GM12872 (cell line): Measurements from ENCODE around the gene ALDH4A1.

Experiments
- TF ChIP-seq, protein P1 (sequence below): IDR thresholded peaks from 3 replicates; pipeline ENCODE4 v1.5.1; 2011; ENCODE audit warnings: low read depth, mild to moderate bottlenecking, low read length, moderate library complexity; ENCODE audit not compliant: insufficient read depth

ALDH4A1 gene

DNA sequence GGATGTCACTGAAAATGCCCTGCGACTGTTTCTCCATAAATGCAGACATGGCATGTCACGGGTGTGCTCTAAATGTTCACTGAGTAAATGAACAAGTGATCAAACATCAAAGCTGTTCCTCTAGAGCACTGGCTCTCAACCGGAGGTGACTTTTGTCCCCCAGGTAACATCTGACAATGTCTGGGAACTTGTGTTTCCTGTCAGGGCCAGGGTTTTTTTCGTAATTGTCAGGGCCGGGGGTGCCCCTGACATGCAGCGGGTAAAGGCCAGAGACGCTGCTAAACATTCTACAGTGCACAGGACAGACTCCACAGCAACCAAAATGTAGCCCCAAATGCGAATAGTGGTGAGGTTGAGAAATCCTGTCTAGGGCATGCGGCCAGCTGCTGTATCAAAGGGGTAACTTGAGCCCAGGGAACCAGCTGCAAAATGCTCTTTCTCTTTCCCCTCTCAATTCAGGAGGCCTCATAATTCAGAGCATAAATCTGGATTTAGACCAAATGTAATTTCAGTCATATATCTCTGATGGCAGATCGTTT is 2.0 kb downstream of the ALDH4A1 start:
- TF ChIP-seq, protein P1, sequence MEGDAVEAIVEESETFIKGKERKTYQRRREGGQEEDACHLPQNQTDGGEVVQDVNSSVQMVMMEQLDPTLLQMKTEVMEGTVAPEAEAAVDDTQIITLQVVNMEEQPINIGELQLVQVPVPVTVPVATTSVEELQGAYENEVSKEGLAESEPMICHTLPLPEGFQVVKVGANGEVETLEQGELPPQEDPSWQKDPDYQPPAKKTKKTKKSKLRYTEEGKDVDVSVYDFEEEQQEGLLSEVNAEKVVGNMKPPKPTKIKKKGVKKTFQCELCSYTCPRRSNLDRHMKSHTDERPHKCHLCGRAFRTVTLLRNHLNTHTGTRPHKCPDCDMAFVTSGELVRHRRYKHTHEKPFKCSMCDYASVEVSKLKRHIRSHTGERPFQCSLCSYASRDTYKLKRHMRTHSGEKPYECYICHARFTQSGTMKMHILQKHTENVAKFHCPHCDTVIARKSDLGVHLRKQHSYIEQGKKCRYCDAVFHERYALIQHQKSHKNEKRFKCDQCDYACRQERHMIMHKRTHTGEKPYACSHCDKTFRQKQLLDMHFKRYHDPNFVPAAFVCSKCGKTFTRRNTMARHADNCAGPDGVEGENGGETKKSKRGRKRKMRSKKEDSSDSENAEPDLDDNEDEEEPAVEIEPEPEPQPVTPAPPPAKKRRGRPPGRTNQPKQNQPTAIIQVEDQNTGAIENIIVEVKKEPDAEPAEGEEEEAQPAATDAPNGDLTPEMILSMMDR = no peak

DNA sequence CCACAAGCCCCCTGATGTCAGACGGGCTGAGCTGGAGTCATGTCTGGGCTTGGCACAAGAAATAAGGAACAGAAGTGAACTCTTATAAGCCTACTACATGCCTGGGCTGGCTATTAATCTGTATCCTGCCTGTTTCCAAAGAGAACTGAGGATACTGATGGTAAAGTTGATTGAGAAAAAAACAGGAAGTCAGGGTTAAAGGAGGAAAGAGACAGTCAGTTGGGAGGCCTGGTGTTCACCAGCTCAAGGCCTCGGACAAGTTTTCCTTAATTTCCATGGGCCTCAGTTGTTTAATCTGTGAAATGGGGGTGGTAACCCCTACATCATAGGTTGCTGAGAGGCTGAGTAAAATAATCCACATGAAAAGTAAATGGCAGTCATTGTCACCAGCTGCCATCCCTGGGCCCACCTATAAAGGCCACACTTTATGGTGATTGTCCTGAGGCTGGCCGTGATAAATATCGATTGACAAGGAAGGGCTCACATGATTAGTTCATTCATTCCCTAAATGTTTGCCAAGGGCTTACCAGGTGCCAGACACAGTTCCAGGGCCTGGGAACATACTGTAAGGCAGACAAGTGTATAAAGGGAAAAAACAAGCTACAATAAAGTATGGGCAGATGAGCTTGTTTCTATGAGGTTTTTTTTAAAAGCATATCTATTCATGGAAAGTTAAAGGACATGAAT is 2.8 kb downstream of the ALDH4A1 start:
- TF ChIP-seq, protein P1 = no peak

DNA sequence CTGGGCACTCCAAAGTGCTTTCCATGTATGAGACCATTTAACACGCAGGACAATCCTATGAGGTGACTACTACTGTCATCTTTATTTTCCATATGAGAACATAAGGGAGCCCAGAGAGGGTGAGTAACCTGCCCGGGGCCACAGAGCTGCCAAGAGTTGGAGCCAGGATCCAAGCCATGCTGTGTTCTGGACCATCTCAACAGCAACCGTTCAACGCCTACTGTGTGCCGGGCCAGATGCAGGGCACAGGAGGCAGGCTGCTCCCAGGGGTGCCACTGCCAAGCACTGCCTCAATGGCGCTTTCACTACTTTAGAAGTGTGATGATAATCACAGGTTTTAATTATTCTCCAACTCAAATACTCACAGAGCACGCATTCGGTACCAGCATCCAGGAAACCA is 3.8 kb downstream of the ALDH4A1 start:
- TF ChIP-seq, protein P1 = no peak

DNA sequence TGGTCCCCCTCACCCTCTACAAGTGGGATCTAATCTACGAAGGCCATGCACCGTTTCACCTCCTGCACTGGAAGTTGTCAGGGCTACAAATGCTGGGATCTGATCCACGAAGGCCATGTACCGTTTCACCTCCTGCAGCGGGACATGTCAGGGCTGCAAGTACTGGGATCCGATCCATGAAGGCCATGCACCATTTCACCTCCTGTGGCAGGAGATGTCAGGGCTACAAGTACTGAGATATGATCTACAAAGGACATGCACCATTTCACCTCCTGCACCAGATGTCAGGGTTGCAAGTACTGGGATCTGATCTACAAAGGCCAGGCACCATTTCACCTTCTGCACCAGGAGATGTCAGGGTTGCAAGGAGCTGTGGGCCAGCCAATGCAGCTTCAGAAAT is 7.0 kb downstream of the ALDH4A1 start:
- TF ChIP-seq, protein P1 = no peak

DNA sequence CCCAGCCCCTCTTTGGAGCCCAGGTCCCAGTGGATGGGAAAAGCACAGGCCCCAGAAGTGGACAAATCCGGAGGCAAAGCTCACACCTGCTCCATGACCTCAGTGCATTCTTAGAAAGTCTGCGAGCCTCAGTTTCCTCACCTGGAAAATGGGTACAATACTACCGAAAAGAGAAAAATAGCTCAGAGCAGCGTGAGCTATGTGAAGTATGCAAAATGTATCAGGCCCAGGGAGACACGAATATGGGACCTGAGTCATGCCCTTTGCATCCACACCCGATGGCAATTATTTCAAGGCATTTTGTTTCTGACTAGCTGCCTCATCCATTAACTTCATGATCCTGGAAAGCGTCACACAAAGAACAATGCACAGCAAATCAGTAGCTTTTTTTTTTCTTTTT is 9.2 kb downstream of the ALDH4A1 start:
- TF ChIP-seq, protein P1 = no peak

DNA sequence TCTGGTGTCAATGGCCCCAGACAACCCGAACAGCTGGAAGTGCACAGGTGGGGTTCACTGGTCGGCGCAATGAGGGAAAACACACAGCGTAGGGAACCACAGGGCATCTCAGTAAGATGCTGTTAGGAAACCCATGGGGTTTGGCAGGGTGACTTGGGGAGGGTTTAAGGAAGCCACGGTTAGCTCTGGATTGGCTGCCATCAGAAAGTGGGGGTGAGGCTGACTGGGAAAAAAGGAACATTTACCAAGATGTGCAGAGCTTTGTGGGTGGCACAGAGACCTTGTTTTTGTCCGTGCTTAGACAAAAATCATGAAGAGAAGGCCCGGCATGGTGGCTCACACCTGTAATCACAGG is 11.0 kb downstream of the ALDH4A1 start:
- TF ChIP-seq, protein P1 = no peak

DNA sequence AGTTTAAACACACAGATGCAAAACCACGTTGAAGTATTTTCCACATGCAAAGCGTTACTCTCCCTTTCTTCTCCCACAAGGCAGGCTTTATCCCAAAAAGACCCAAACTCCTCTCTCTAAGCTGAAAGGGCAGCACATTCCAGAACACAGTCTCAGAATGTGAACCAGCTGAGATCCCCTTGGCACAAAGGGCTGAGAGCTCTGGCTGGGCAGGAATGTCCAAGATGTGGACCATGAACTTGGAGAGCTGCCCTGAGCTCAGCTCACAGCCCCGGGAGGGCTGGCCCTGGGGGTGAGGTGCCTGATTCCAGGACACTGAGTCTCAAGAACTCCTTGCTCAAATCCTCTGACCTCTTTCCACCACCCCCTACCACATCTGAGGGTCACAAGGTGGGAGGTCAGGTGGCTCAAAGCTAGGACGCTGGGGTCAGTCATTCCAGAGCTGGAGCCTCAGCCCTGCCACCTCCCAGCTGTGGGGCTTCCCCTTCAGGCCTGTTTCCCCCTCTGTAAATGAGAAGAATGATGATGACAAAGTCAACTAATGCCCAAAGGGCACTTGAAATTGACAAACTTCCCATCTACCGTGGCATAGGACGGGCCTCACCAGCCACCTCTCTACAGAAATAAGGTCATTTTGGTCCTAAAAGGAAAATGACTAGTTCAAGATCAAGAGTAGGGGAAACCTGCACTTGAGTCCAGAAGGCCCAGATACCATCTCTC is 11.5 kb downstream of the ALDH4A1 start:
- TF ChIP-seq, protein P1 = no peak
